Measurements from ENCODE around the gene ACBD4. TPM values are rescaled to one million over a fixed set of nuclear protein-coding genes. Genes with fewer than 3 reads are reported as not detected.

Gene ACBD4
- total RNA-seq, 6 experiments from 2014 or later, result 24.0 to 78.9 (median 56.9) TPM

DNA sequence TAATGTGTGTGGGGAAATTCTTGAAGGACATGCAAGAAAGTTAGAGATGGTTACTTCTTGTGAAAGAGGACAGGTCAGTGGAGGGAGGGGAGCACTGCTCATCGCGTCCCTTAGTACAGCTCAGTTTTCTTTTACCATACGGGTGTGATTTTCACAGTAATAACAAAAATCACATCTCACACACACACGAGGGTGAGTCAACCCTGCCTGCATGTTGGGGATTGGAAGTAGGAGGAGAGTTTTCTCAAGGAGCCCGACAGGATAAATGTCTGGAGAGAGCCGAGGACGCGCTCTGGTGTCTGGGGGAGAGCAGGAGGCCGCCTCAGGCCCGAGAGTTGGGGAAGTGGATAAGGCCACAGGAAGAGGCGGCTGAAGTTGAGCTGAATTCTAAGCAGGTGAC is 19.6 kb upstream of the ACBD4 start:
- H3K9me3 ChIP-seq, result no peaks in the 10 kb centered on the region
- no peaks in the 10 kb centered on the region for H3K36me3 ChIP-seq
- ATAC-seq, result no peak
- no peak for TF ChIP-seq POLR2A (IDR thresholded peaks at IDR 0.05)
- TF ChIP-seq, protein P1, sequence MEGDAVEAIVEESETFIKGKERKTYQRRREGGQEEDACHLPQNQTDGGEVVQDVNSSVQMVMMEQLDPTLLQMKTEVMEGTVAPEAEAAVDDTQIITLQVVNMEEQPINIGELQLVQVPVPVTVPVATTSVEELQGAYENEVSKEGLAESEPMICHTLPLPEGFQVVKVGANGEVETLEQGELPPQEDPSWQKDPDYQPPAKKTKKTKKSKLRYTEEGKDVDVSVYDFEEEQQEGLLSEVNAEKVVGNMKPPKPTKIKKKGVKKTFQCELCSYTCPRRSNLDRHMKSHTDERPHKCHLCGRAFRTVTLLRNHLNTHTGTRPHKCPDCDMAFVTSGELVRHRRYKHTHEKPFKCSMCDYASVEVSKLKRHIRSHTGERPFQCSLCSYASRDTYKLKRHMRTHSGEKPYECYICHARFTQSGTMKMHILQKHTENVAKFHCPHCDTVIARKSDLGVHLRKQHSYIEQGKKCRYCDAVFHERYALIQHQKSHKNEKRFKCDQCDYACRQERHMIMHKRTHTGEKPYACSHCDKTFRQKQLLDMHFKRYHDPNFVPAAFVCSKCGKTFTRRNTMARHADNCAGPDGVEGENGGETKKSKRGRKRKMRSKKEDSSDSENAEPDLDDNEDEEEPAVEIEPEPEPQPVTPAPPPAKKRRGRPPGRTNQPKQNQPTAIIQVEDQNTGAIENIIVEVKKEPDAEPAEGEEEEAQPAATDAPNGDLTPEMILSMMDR (IDR thresholded peaks at IDR 0.05), result no peak
- no peaks in the 10 kb centered on the region for H3K27me3 ChIP-seq
- H3K4me1 ChIP-seq, result peaks cover 0 to 4% (median 0%) of the 10 kb centered on the region in 4 donors
- H3K4me3 ChIP-seq, result no peak overlapping the region
- H3K27ac ChIP-seq, result no peak overlapping the region
- intact Hi-C loops (cut with DNase I), result loop anchor here in 1 of 2 donors (10.0 kb wide), 1 partner anchor 341 kb away; no protein-coding TSS in a partner anchor
- 78% methylated on average over 11 of the region's 11 CpGs for WGBS (ENCODE audit: insufficient coverage, low coverage, low lambda C conversion rate, missing lambda C conversion rate)
- no peak for DNase-seq

DNA sequence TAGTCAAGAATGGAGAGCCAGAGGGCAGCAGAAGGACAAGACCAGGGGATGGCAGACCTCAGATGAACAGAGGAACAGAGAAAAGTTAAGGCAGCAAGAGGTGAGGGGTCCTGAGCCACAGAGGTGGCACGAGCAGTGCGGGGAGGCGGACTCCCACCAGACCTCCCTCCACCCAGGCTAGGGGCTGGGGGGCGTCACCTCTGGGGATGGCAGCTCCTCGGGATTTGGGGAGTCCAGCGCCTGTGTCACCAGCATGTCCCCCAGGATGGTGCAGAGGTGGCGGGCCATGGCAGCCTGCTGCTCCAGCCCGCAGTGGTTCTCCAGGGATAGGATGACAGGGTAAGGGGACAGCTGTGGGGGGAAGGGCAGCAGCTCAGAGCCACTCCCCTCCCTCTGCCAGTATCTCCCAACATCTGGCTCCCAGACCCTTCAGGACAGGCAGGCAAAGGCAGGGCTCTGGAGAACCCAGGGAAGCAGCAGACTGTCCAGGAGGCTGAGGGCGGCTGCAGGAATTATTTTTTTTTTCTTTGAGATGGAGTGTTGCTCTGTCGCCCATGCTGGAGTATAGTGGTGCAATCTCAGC is 19.0 kb upstream of the ACBD4 start:
- no peak for DNase-seq

DNA sequence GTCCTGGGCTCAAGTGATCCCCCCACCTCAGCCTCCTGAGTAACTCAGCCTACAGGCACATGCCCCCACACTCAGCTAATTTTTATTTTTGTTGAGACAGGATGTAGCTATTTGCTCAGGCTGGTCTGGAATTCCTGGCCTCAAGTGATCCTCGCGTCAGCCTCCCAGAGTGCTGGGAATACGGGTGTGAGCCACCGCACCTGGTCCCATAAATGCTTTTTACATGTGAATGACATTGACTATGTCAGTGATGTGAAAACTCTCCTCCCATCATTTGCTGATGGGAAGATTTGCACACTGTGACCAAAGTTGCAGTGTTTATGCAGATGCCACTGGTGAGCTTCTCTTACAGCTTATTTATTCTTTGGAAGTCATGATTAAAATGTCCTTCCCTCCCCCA is 18.2 kb upstream of the ACBD4 start:
- DNase-seq (no peak), ATAC-seq (no peak)
- H3K36me3 ChIP-seq, result no peaks in the 10 kb centered on the region
- no peak for TF ChIP-seq POLR2A (IDR thresholded peaks at IDR 0.05)
- TF ChIP-seq, protein P1 (IDR thresholded peaks at IDR 0.05), result no peak
- H3K27ac ChIP-seq, result no peak overlapping the region
- peaks cover 0 to 4% (median 0%) of the 10 kb centered on the region in 4 donors for H3K4me1 ChIP-seq
- intact Hi-C loops (cut with DNase I), result loop anchor here in 1 of 2 donors (10.0 kb wide), 1 partner anchor 343 kb away; no protein-coding TSS in a partner anchor
- no peaks in the 10 kb centered on the region for H3K9me3 ChIP-seq
- no peak overlapping the region for H3K4me3 ChIP-seq
- WGBS (ENCODE audit: insufficient coverage, low coverage, low lambda C conversion rate, missing lambda C conversion rate), result no CpG with 5 or more reads among the region's 4 CpGs
- no peaks in the 10 kb centered on the region for H3K27me3 ChIP-seq

More for the DNA sequence above, 19.0 kb upstream of the ACBD4 start:
- H3K9me3 ChIP-seq, result no peaks in the 10 kb centered on the region
- no peaks in the 10 kb centered on the region for H3K36me3 ChIP-seq
- WGBS (ENCODE audit: insufficient coverage, low coverage, low lambda C conversion rate, missing lambda C conversion rate), result no CpG with 5 or more reads among the region's 10 CpGs
- TF ChIP-seq, protein P1 (IDR thresholded peaks at IDR 0.05), result no peak
- TF ChIP-seq POLR2A (IDR thresholded peaks at IDR 0.05), result no peak
- intact Hi-C loops (cut with DNase I), result loop anchor here in 1 of 2 donors (10.0 kb wide), 1 partner anchor 342 kb away; no protein-coding TSS in a partner anchor
- H3K4me1 ChIP-seq, result peaks cover 0 to 4% (median 0%) of the 10 kb centered on the region in 4 donors
- no peaks in the 10 kb centered on the region for H3K27me3 ChIP-seq
- no peak overlapping the region for H3K4me3 ChIP-seq
- ATAC-seq, result no peak
- no peak overlapping the region for H3K27ac ChIP-seq

DNA sequence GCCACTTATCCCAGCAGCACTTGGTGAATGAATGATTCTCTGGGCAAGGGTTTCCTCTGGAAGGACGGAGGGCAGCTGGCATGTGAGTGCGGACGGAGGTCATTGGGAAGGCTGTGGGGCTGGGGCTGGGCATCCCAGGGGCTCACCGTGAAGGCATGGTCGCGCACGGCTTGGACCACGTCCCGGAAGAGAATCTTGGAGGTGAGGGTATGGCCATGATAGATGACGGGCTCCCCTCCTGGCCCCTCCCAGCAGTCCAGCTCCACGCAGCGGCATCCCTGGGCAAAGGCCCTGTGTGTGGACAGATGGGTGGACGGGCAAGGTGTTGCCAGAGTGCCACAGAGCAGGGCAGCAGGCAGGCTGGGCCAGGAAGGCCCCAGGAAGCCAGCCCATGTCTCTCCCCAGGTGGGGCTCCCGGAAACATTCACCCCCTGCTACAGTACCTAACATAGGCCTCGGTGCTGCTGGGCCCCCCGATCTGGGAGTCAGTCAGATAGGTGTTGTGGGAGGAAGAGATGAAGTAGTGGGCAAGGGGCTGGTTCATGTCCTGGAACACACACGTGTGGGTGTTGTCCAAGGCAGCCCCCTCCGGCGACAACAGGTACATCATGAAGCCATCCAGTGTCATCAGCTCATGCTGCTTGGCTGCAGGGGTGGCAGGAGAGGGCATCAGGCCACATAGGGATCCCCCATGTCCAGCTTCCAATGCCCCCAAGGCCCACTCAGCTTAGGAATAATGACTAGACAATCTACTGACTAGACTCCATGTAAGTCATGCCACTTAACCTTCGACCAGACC is 17.4 kb upstream of the ACBD4 start:
- no peak for DNase-seq

More for the DNA sequence above, 17.4 kb upstream of the ACBD4 start:
- TF ChIP-seq, protein P1 (IDR thresholded peaks at IDR 0.05), result no peak
- no peak for TF ChIP-seq POLR2A (IDR thresholded peaks at IDR 0.05)
- no peak overlapping the region for H3K4me3 ChIP-seq
- peaks cover 0 to 4% (median 0%) of the 10 kb centered on the region in 4 donors for H3K4me1 ChIP-seq
- no peak overlapping the region for H3K27ac ChIP-seq
- no CpG with 5 or more reads among the region's 20 CpGs for WGBS (ENCODE audit: insufficient coverage, low coverage, low lambda C conversion rate, missing lambda C conversion rate)
- no peaks in the 10 kb centered on the region for H3K9me3 ChIP-seq
- H3K36me3 ChIP-seq, result no peaks in the 10 kb centered on the region
- no peak for ATAC-seq
- no peaks in the 10 kb centered on the region for H3K27me3 ChIP-seq
- intact Hi-C loops (cut with DNase I), result loop anchor here in 1 of 2 donors (10.0 kb wide), 1 partner anchor 343 kb away; no protein-coding TSS in a partner anchor
